ENCODE data around the gene ATP8B2. TPM values are rescaled to one million over a fixed set of nuclear protein-coding genes. Genes with fewer than 3 reads are reported as not detected.
"Not testable (repeated sequence)": the region's sequence is repeated elsewhere in the genome, so short reads cannot be mapped to it uniquely, and the experiment has no call there.

Gene ATP8B2
- total RNA-seq, 2 donors from 2014 or later, result 37.4 to 52.6 TPM

GRCh38 chr1:154353966-154354365, 28.6 kb downstream of the ATP8B2 start:
- H3K4me1 Mint-ChIP-seq (ENCODE audit: low read depth), result peaks cover 32% of the 10 kb centered on the region
- H3K27me3 Mint-ChIP-seq (ENCODE audit: low read depth), result no peaks in the 10 kb centered on the region
- H3K9me3 Mint-ChIP-seq, result no peaks in the 10 kb centered on the region
- ATAC-seq (replicated peaks in 1 of 2), result no peak
- no peak for DNase-seq
- peak overlapping the region; percentile 78 to 93 for H3K4me3 Mint-ChIP-seq
- H3K27ac Mint-ChIP-seq, result no peak overlapping the region
- H3K36me3 Mint-ChIP-seq (ENCODE audit: insufficient read depth in 2 of 2), result peaks cover 0 to 5% of the 10 kb centered on the region in 2 donors

GRCh38 chr1:154358519-154358918, 33.2 kb downstream of the ATP8B2 start:
- no peak for ATAC-seq (replicated peaks in 1 of 2)

GRCh38 chr1:154360288-154360687, 35.0 kb downstream of the ATP8B2 start:
- H3K9me3 Mint-ChIP-seq, result peaks cover 3 to 5% of the 10 kb centered on the region in 2 donors
- no peak overlapping the region for H3K4me3 Mint-ChIP-seq
- no peaks in the 10 kb centered on the region for H3K27me3 Mint-ChIP-seq (ENCODE audit: low read depth)
- ATAC-seq (replicated peaks in 1 of 2) (no peak), DNase-seq (no peak)
- no peak overlapping the region for H3K27ac Mint-ChIP-seq
- no peaks in the 10 kb centered on the region for H3K36me3 Mint-ChIP-seq (ENCODE audit: insufficient read depth in 2 of 2)
- H3K4me1 Mint-ChIP-seq (ENCODE audit: low read depth), result no peaks in the 10 kb centered on the region

More at GRCh38 chr1:154358519-154358918, 33.2 kb downstream of the ATP8B2 start:
- Mint-ChIP-seq H3K27ac (no peak overlapping the region), H3K4me3 (no peak overlapping the region), H3K36me3 (ENCODE audit: insufficient read depth in 2 of 2) (no peaks in the 10 kb centered on the region), H3K4me1 (ENCODE audit: low read depth) (peaks cover 13% of the 10 kb centered on the region), H3K27me3 (ENCODE audit: low read depth) (no peaks in the 10 kb centered on the region), H3K9me3 (peaks cover 3 to 5% of the 10 kb centered on the region in 2 donors)
- DNase-seq, result no peak

DNA sequence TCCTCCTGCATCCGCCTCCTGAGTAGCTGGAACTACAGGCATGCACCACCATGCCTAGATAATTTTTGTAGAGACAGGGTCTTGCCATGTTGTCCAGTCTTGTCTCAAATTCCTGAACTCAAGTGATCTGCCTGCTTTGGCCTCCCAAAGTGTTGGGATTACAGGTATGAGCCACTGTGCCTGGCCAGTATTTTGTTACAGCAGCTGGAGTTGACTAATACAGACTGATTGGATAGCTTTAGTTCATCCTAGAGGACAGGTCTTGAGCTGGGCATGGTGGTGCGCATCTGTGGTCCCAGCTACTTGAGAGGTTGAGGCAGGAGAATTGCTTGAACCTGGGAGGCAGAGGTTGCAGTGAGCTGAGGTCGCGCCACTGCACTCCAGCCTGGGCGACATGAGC, 35.6 kb downstream of the ATP8B2 start:
- ATAC-seq (replicated peaks in 1 of 2); H3K36me3 Mint-ChIP-seq (ENCODE audit: insufficient read depth in 2 of 2); H3K27me3 Mint-ChIP-seq (ENCODE audit: low read depth): not testable (repeated sequence)

GRCh38 chr1:154361357-154361756, 36.0 kb downstream of the ATP8B2 start:
- no peak for ATAC-seq (replicated peaks in 1 of 2)
- Mint-ChIP-seq H3K27ac (no peak overlapping the region), H3K9me3 (peaks cover 3 to 5% of the 10 kb centered on the region in 2 donors), H3K4me3 (no peak overlapping the region), H3K27me3 (ENCODE audit: low read depth) (no peaks in the 10 kb centered on the region), H3K4me1 (ENCODE audit: low read depth) (no peaks in the 10 kb centered on the region), H3K36me3 (ENCODE audit: insufficient read depth in 2 of 2) (no peaks in the 10 kb centered on the region)
- DNase-seq, result no peak

More for the DNA sequence above, 35.6 kb downstream of the ATP8B2 start:
- not testable (repeated sequence) for DNase-seq; H3K27ac Mint-ChIP-seq; H3K4me1 Mint-ChIP-seq (ENCODE audit: low read depth); H3K4me3 Mint-ChIP-seq; H3K9me3 Mint-ChIP-seq

DNA sequence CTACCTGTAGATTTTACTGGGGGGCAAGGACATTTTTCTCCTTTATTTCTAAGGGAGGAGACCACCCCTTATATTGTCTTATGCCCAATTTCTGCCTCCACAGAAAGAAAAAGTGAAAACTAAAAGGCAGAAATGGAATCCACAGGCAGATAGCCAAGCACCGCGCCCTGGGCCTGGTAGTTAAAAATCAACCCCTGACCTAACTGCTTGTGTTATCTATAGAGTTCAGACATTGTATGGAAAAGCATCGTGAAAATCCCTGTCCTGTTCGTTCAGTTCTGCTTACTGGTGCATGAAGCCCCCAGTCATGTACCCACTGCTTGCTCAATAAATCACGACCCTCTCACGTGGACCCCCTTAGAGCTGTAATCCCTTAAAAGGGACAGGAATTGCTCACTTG, 46.1 kb downstream of the ATP8B2 start:
- H3K4me3 Mint-ChIP-seq, result no peak overlapping the region
- no peaks in the 10 kb centered on the region for H3K36me3 Mint-ChIP-seq (ENCODE audit: insufficient read depth in 2 of 2)
- no peak for ATAC-seq (replicated peaks in 1 of 2)

DNA sequence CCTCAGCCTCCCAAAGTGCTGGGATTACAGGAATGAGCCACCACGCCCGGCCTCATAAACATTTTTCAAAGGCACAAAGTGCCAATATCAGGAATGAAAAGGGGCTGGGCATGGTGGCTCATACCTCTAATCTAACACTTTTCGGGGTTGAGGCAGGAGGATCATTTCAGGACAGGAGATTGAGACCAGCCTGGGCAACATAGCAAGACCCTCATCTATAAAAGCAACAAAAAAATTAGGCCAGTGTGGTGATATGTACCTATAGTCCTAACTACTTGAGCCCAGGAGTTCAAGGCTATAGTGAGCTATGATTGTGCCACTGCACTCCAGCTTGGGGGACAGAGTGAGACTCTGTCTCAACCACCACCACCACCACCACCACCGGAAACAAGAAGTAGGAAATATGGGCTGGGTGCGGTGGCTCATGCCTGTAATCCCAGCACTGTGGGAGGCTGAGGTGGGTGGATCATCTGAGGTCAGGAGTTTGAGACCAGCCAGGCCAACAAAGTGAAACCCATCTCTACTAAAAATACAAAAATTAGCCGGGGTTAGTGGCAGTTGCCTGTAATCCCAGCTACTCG, 48.5 kb downstream of the ATP8B2 start:
- DNase-seq, result peak; percentile 22 to 27
- H3K36me3 Mint-ChIP-seq (ENCODE audit: insufficient read depth in 2 of 2); H3K9me3 Mint-ChIP-seq; H3K27me3 Mint-ChIP-seq (ENCODE audit: low read depth); H3K4me3 Mint-ChIP-seq; H3K27ac Mint-ChIP-seq: not testable (repeated sequence)
- H3K4me1 Mint-ChIP-seq (ENCODE audit: low read depth), result peaks cover 13% of the 10 kb centered on the region
- peak; percentile 62 to 65 for ATAC-seq (replicated peaks in 1 of 2)

More for the DNA sequence above, 46.1 kb downstream of the ATP8B2 start:
- no peak for DNase-seq
- Mint-ChIP-seq H3K27ac (no peak overlapping the region), H3K27me3 (ENCODE audit: low read depth) (no peaks in the 10 kb centered on the region), H3K9me3 (no peaks in the 10 kb centered on the region), H3K4me1 (ENCODE audit: low read depth) (peaks cover 9% of the 10 kb centered on the region)

- DNase-seq, result no peak
- Mint-ChIP-seq H3K4me3 (no peak overlapping the region), H3K27me3 (ENCODE audit: low read depth) (no peaks in the 10 kb centered on the region), H3K4me1 (ENCODE audit: low read depth) (peaks cover 13% of the 10 kb centered on the region), H3K9me3 (no peaks in the 10 kb centered on the region), H3K36me3 (ENCODE audit: insufficient read depth in 2 of 2) (no peaks in the 10 kb centered on the region), H3K27ac (no peak overlapping the region)
- no peak for ATAC-seq (replicated peaks in 1 of 2)
Observed at GRCh38 chr1:154379301-154379700, 54.0 kb downstream of the ATP8B2 start.

DNA sequence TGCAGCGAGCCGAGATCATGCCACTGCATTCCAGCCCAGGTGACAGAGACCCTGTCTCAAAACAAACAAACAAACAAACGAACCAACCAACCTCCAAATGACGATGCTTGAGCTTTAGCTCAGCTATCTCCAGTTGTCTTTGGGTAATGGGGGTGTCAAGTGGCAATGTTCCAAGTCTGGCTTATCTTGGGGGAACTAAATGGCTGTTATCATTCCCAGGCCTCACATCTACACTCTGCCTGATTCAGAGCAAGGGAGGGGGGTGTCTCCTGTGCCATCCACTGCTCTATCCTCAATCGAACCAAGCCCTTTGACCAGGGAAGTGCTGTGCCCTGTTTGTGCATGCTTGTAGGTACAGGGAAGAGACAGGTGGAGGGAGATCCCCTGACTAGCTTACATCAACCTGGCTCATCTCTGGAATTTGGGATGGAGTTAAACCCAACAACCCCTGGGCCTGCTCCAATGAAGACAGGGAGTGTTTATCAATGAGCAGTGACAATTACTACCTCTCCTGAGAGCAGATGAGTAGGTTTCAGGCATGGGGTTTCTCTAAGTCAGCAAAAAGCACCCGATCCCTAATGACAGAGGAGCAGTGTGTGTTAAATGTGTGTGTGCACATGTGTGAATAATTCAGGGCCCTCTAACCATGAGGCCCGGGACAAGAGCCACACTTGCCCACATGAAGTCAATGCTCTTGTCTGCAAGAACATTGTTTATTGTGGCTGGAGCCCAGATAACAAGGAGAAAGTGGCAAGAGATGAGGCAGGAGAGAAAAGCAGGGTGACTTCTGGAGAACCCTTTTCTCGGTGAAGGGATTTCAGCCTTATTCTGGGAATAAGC, 59.5 kb downstream of the ATP8B2 start:
- DNase-seq, result no peak
- no peaks in the 10 kb centered on the region for H3K36me3 Mint-ChIP-seq (ENCODE audit: insufficient read depth in 2 of 2)
- H3K9me3 Mint-ChIP-seq, result no peaks in the 10 kb centered on the region
- no peaks in the 10 kb centered on the region for H3K27me3 Mint-ChIP-seq (ENCODE audit: low read depth)
- no peak for ATAC-seq (replicated peaks in 1 of 2)
- peak overlapping the region; percentile 75 to 83 for H3K4me3 Mint-ChIP-seq
- peak overlapping the region; percentile 98 for H3K27ac Mint-ChIP-seq
- peaks cover 37% of the 10 kb centered on the region for H3K4me1 Mint-ChIP-seq (ENCODE audit: low read depth)

DNA sequence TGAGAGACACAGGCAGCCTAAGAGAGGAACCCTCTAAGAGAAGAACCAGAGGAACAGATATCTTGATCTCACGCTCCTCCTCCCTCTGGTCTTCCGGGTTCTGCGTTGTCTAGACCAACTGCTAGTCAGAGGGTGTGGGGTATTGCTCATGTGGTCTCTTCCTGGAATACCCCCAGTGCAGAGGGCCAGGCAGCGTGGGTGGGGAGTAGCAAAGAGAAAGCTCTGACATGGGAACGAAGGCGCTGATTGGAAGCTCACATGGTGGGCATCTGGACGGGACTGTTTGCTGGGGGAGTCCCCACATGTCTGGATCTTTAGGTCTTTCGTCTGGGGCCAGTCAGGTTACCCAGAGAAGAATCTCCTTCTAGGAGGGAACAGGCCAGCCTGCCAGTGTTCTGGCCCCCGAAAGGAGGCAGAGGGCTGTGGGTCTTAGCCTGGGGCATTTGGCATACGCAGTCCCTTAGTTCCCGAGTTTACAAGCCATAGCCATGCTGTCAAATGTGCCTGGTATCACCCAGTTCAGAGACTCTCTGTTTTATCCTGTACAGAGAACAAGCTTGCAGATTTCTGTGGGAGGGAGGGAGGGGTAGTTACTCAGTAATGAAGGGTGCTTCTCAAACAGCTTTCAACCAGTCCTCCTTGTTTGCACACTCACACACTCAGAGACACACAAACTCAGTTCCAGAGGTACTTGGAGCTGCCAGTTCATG, 61.5 kb downstream of the ATP8B2 start:
- DNase-seq (peak; percentile 87), ATAC-seq (replicated peaks in 1 of 2) (peak; percentile 96 to 97)
- peak overlapping the region; percentile 75 to 83 for H3K4me3 Mint-ChIP-seq
- no peaks in the 10 kb centered on the region for H3K36me3 Mint-ChIP-seq (ENCODE audit: insufficient read depth in 2 of 2)
- peaks cover 37% of the 10 kb centered on the region for H3K4me1 Mint-ChIP-seq (ENCODE audit: low read depth)
- H3K27ac Mint-ChIP-seq, result peak overlapping the region; percentile 98
- H3K9me3 Mint-ChIP-seq, result no peaks in the 10 kb centered on the region
- H3K27me3 Mint-ChIP-seq (ENCODE audit: low read depth), result no peaks in the 10 kb centered on the region

- Mint-ChIP-seq H3K9me3 (no peaks in the 10 kb centered on the region), H3K4me3 (no peak overlapping the region), H3K27ac (no peak overlapping the region), H3K36me3 (ENCODE audit: insufficient read depth in 2 of 2) (peaks cover 2% of the 10 kb centered on the region in 2 donors), H3K27me3 (ENCODE audit: low read depth) (no peaks in the 10 kb centered on the region), H3K4me1 (ENCODE audit: low read depth) (peaks cover 14% of the 10 kb centered on the region)
- DNase-seq, result no peak
- ATAC-seq (replicated peaks in 1 of 2), result no peak
Observed at GRCh38 chr1:154391086-154391770, 65.9 kb downstream of the ATP8B2 start.

DNA sequence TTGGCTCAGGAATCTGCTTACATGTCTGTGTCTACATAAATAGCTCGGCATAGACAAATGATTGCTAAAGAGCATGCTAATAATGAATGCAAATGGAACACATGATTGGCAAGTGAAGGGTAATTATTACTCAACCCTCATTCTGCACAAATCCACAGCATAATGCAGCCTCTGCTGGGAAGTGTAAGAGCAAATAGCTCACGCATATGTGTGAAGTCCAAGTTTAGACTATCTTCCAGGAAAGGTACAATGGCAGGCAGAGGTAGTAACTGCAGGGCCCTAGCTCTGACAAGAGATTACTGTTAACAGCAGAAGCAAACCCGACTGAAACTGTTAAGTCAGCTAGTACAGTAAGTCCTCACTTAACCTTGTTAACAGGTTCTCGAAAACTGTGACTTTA, 72.8 kb downstream of the ATP8B2 start:
- no peaks in the 10 kb centered on the region for H3K27me3 Mint-ChIP-seq (ENCODE audit: low read depth)
- peak; percentile 53 to 86 for ATAC-seq (replicated peaks in 1 of 2)
- H3K4me3 Mint-ChIP-seq, result peak overlapping the region in 1 of 2 donors; percentile 23
- H3K4me1 Mint-ChIP-seq (ENCODE audit: low read depth), result peaks cover 21% of the 10 kb centered on the region
- H3K27ac Mint-ChIP-seq, result peak overlapping the region; percentile 77
- peaks cover 2 to 5% of the 10 kb centered on the region in 2 donors for H3K36me3 Mint-ChIP-seq (ENCODE audit: insufficient read depth in 2 of 2)
- H3K9me3 Mint-ChIP-seq, result no peaks in the 10 kb centered on the region
- no peak for DNase-seq
